K562 (cell line): ENCODE measurements around the gene MIEN1. TPM values are rescaled to one million over a fixed set of nuclear protein-coding genes. Genes with fewer than 3 reads are reported as not detected.

Source experiments
- ARID1B ChIP-seq: fragments of 450-650 bp; IDR thresholded peaks from 2 replicates; pipeline ENCODE4 v1.6.1; 2016; ENCODE audit warnings: antibody characterized with exemption, mild to moderate bottlenecking, inconsistent platforms
- ELF4 ChIP-seq: fragments of 450-650 bp; formaldehyde crosslinking; IDR thresholded peaks from 2 replicates; pipeline ENCODE4 v1.4.0; 2022; ENCODE audit warnings: missing genetic modification characterization
- ESRRB ChIP-seq: fragments of 250-450 bp; sonication (Bioruptor Pico); IDR thresholded peaks from 2 replicates; pipeline ENCODE4 v1.5.0; 2020; ENCODE audit warnings: mild to moderate bottlenecking, moderate library complexity, borderline replicate concordance
- GABPA ChIP-seq: fragments of 200-800 bp; sonication (Bioruptor generic); conservative IDR thresholded peaks from 2 replicates; pipeline ENCODE4 v1.6.1; 2016; ENCODE audit warnings: low read depth, missing genetic modification characterization, missing compliant biosample characterization
- GATAD2B ChIP-seq: fragments of 450-650 bp; IDR thresholded peaks from 2 replicates; pipeline ENCODE4 v1.6.1; 2017; ENCODE audit warnings: mild to moderate bottlenecking, borderline replicate concordance
- HNRNPL ChIP-seq: fragments of 200-400 bp; formaldehyde crosslinking; IDR thresholded peaks from 2 replicates; pipeline ENCODE4 v1.6.1; 2017; ENCODE audit warnings: low read depth, mild to moderate bottlenecking, low read length
- KDM5B ChIP-seq: fragments of 200-600 bp; sonication (generic); IDR thresholded peaks from 2 replicates; pipeline ENCODE4 v1.6.1; 2012; ENCODE audit warnings: low read depth, mild to moderate bottlenecking, moderate library complexity, low read length, control low read depth, inconsistent platforms; ENCODE audit not compliant: insufficient replicate concordance
- NUFIP1 ChIP-seq: fragments of 450-650 bp; IDR thresholded peaks from 2 replicates; pipeline ENCODE4 v1.6.1; 2018; ENCODE audit not compliant: partially characterized antibody
- PHF8 ChIP-seq: fragments of 200-600 bp; sonication (generic); IDR thresholded peaks from 2 replicates; pipeline ENCODE4 v1.6.1; 2012; ENCODE audit warnings: mixed run types, mild to moderate bottlenecking, inconsistent platforms, low read length, moderate library complexity, borderline replicate concordance
- POLR2G ChIP-seq: fragments of 200-400 bp; formaldehyde crosslinking; IDR thresholded peaks from 2 replicates; pipeline ENCODE4 v1.6.1; 2017; ENCODE audit warnings: low read depth, mild to moderate bottlenecking, antibody characterized with exemption, low read length, moderate library complexity
- RNF2 ChIP-seq: sonication (generic); IDR thresholded peaks from 2 replicates; pipeline ENCODE4 v1.6.1; 2016
- WHSC1 ChIP-seq: IDR thresholded peaks from one replicate; pipeline ENCODE4 v1.6.1; 2012; ENCODE audit warnings: low read length, control low read depth, inconsistent platforms
- ZKSCAN1 ChIP-seq: fragments of 150-350 bp; IDR thresholded peaks from 2 replicates; pipeline ENCODE4 v1.6.1; 2016; ENCODE audit warnings: low read depth, low read length
- ZNF124 ChIP-seq: sonication (generic); formaldehyde crosslinking; IDR thresholded peaks from 2 replicates; pipeline ENCODE4 v1.8.1; 2022; ENCODE audit warnings: missing genetic modification reagents
- ZNF217 ChIP-seq: sonication (generic); formaldehyde crosslinking; IDR thresholded peaks from 2 replicates; pipeline ENCODE4 v1.8.0; 2022; ENCODE audit warnings: mild to moderate bottlenecking, missing genetic modification reagents
- polyA plus RNA-seq, 8 experiments: library from polyadenylated mRNA; depleted of rRNA in 4 of 8; stranded (reverse) in 5 of 8; unstranded in 3 of 8; fragments of >200 nt; fragmentation: Nextera tagmentation in 2 of 8; fragmentation: Illumina TruSeq in 1 of 8; extraction: Ambion mirVana in 2 of 8; extraction: Trizol in 1 of 8; gene quantifications; 2 replicates each; pipeline versions ENCODE4 v1.2.1 to v1.2.3, GENCODE V29; 2011 to 2014; ENCODE audit warnings: inconsistent platforms in 1 of 8, missing spikeins in 1 of 8
- total RNA-seq, 7 experiments: library from RNA; depleted of rRNA in 6 of 7; stranded (reverse); fragments of >200 nt in 6 of 7; fragmentation: Illumina TruSeq in 2 of 7; extraction: Trizol in 2 of 7; gene quantifications; 2 replicates each; pipeline versions ENCODE4 v1.2.1 to v1.2.3, GENCODE V29; 2011 to 2021; ENCODE audit warnings: low replicate concordance in 1 of 7
- TF ChIP-seq, protein P1 (sequence below): sonication (generic); formaldehyde crosslinking; IDR thresholded peaks from 2 replicates; pipeline ENCODE4 v1.8.0; 2022; ENCODE audit warnings: mild to moderate bottlenecking, missing genetic modification reagents
- TF ChIP-seq, protein P2 (sequence below): sonication (generic); formaldehyde crosslinking; IDR thresholded peaks from 2 replicates; pipeline ENCODE4 v1.9.0; 2022; ENCODE audit warnings: mild to moderate bottlenecking, missing genetic modification reagents
- TF ChIP-seq, protein P3 (sequence below): fragments of 450-650 bp; formaldehyde crosslinking; IDR thresholded peaks from 2 replicates; pipeline ENCODE4 v1.4.0; 2022; ENCODE audit warnings: mild to moderate bottlenecking, moderate library complexity
- TF ChIP-seq, protein P4 (sequence below): fragments of 250-450 bp; sonication (Bioruptor Pico); IDR thresholded peaks from 2 replicates; pipeline ENCODE4 v1.4.0; 2020; ENCODE audit warnings: mild to moderate bottlenecking, moderate library complexity, borderline replicate concordance
- TF ChIP-seq, protein P5 (sequence below): sonication (generic); formaldehyde crosslinking; IDR thresholded peaks from 2 replicates; pipeline ENCODE4 v1.8.0; 2023; ENCODE audit warnings: mild to moderate bottlenecking, missing genetic modification reagents

MIEN1 gene
- total and polyA plus RNA-seq, 9 of the 15 experiments (the other 6 are each of a cell fraction or from before 2014, with no cell fraction given) = 61.3 to 142 (median 78.9) TPM

DNA sequence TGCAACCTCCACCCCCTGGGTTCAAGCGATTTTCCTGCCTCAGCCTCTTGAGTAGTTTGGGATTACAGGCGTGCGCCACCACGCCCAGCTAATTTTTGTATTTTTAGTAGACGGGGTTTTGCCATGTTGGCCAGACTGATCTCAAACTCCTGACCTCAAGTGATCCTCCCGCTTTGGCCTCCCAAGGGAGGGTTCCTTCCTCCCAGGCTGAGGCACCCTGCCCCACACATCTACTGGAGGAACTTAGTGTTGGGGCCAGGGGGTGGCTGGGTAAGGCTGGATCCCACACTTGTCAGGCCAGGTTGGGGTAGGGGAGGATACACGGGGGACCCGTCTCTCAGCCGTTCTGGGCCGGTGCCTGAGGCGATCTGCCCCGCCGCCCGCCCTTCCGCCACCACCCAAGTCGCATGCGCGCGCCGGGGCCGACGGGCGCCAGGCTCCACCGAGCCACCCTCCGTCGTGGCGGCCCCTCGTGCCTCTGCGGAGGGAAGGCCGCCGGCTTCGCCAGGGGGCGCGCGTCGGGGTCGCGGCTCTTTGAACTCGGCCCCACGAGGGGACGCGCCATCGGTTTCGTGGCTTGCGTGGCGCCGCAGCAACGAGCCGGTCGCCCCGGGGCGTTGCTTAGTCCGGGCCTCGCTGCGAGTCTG lies 23.3 kb upstream of the MIEN1 start (continued):
- no peak for TF ChIP-seq ESRRB (CRISPR knock-in tag)
- no peak for TF ChIP-seq ELF4 (CRISPR knock-in tag)
- TF ChIP-seq ZNF124 (CRISPR knock-in tag) = no peak
- no peak for TF ChIP-seq GABPA
- TF ChIP-seq PHF8 = no peak
- no peak for TF ChIP-seq POLR2G
- TF ChIP-seq HNRNPL = no peak
- TF ChIP-seq WHSC1 = no peak
- TF ChIP-seq, protein P1, sequence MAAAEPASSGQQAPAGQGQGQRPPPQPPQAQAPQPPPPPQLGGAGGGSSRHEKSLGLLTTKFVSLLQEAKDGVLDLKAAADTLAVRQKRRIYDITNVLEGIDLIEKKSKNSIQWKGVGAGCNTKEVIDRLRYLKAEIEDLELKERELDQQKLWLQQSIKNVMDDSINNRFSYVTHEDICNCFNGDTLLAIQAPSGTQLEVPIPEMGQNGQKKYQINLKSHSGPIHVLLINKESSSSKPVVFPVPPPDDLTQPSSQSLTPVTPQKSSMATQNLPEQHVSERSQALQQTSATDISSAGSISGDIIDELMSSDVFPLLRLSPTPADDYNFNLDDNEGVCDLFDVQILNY (CRISPR knock-in tag) = no peak
- TF ChIP-seq, protein P2, sequence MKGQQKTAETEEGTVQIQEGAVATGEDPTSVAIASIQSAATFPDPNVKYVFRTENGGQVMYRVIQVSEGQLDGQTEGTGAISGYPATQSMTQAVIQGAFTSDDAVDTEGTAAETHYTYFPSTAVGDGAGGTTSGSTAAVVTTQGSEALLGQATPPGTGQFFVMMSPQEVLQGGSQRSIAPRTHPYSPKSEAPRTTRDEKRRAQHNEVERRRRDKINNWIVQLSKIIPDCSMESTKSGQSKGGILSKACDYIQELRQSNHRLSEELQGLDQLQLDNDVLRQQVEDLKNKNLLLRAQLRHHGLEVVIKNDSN (CRISPR knock-in tag) = no peak
- TF ChIP-seq KDM5B = no peak
- TF ChIP-seq, protein P3, sequence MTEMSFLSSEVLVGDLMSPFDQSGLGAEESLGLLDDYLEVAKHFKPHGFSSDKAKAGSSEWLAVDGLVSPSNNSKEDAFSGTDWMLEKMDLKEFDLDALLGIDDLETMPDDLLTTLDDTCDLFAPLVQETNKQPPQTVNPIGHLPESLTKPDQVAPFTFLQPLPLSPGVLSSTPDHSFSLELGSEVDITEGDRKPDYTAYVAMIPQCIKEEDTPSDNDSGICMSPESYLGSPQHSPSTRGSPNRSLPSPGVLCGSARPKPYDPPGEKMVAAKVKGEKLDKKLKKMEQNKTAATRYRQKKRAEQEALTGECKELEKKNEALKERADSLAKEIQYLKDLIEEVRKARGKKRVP = no peak
- no peak for TF ChIP-seq NUFIP1
- TF ChIP-seq, protein P4, sequence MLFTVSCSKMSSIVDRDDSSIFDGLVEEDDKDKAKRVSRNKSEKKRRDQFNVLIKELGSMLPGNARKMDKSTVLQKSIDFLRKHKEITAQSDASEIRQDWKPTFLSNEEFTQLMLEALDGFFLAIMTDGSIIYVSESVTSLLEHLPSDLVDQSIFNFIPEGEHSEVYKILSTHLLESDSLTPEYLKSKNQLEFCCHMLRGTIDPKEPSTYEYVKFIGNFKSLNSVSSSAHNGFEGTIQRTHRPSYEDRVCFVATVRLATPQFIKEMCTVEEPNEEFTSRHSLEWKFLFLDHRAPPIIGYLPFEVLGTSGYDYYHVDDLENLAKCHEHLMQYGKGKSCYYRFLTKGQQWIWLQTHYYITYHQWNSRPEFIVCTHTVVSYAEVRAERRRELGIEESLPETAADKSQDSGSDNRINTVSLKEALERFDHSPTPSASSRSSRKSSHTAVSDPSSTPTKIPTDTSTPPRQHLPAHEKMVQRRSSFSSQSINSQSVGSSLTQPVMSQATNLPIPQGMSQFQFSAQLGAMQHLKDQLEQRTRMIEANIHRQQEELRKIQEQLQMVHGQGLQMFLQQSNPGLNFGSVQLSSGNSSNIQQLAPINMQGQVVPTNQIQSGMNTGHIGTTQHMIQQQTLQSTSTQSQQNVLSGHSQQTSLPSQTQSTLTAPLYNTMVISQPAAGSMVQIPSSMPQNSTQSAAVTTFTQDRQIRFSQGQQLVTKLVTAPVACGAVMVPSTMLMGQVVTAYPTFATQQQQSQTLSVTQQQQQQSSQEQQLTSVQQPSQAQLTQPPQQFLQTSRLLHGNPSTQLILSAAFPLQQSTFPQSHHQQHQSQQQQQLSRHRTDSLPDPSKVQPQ (CRISPR knock-in tag) = no peak
- no peak for TF ChIP-seq ZNF217 (CRISPR knock-in tag)
- no peak for TF ChIP-seq ZKSCAN1
- TF ChIP-seq, protein P5, sequence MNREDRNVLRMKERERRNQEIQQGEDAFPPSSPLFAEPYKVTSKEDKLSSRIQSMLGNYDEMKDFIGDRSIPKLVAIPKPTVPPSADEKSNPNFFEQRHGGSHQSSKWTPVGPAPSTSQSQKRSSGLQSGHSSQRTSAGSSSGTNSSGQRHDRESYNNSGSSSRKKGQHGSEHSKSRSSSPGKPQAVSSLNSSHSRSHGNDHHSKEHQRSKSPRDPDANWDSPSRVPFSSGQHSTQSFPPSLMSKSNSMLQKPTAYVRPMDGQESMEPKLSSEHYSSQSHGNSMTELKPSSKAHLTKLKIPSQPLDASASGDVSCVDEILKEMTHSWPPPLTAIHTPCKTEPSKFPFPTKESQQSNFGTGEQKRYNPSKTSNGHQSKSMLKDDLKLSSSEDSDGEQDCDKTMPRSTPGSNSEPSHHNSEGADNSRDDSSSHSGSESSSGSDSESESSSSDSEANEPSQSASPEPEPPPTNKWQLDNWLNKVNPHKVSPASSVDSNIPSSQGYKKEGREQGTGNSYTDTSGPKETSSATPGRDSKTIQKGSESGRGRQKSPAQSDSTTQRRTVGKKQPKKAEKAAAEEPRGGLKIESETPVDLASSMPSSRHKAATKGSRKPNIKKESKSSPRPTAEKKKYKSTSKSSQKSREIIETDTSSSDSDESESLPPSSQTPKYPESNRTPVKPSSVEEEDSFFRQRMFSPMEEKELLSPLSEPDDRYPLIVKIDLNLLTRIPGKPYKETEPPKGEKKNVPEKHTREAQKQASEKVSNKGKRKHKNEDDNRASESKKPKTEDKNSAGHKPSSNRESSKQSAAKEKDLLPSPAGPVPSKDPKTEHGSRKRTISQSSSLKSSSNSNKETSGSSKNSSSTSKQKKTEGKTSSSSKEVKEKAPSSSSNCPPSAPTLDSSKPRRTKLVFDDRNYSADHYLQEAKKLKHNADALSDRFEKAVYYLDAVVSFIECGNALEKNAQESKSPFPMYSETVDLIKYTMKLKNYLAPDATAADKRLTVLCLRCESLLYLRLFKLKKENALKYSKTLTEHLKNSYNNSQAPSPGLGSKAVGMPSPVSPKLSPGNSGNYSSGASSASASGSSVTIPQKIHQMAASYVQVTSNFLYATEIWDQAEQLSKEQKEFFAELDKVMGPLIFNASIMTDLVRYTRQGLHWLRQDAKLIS (CRISPR knock-in tag) = no peak
- TF ChIP-seq ARID1B = no peak
- no peak for TF ChIP-seq RNF2
- TF ChIP-seq GATAD2B = peak; percentile 51
